RWPE1 (cell line): ENCODE measurements around the gene BCL2L13.

Source experiments
- CTCF ChIA-PET: fragments of 350-600 bp; sonication (Branson Sonifier 250); formaldehyde crosslinking; extraction: SDS; loops from one replicate; lab custom pipeline; 2021; lab: Yijun Ruan, JAX
- POLR2A ChIA-PET: fragments of 400-600 bp; formaldehyde crosslinking; extraction: SDS; loops from one replicate; lab custom pipeline; 2020; ENCODE audit warnings: antibody characterized with exemption; ENCODE audit not compliant: low non-redundant PET; lab: Yijun Ruan, JAX
- DNase-seq: peaks from one replicate; pipeline ENCODE4 v3.0.0; 2012; ENCODE audit warnings: low spot score
- H3K27ac ChIP-seq: fragments of 450-650 bp; 2 replicates; pipeline ENCODE4 v1.5.1; 2017
- CTCF ChIP-seq: fragments of 450-650 bp; conservative IDR thresholded peaks from 2 replicates; pipeline ENCODE4 v1.5.1; 2017; ENCODE audit warnings: low read depth, mild to moderate bottlenecking

The BCL2L13 gene

GRCh38 chr22:17706947-17707346 lies 68.4 kb downstream of the BCL2L13 start:
- CTCF ChIA-PET = interaction anchor here (0.6 kb wide), 1 partner anchor 190 kb away, joined by 3 read pairs; no protein-coding TSS in a partner anchor

GRCh38 chr22:17707526-17707925 lies 69.0 kb downstream of the BCL2L13 start:
- H3K27ac ChIP-seq = no peak overlapping the region
- CTCF ChIA-PET = interaction anchor here (0.6 kb wide), 1 partner anchor 191 kb away, joined by 3 read pairs; no protein-coding TSS in a partner anchor
- no peak for DNase-seq
- TF ChIP-seq CTCF = no peak
- POLR2A ChIA-PET = no interaction called here

More at GRCh38 chr22:17706947-17707346, 68.4 kb downstream of the BCL2L13 start:
- no peak overlapping the region for H3K27ac ChIP-seq
- DNase-seq = no peak
- TF ChIP-seq CTCF = no peak
- POLR2A ChIA-PET = no interaction called here

GRCh38 chr22:17710023-17710422 lies 71.5 kb downstream of the BCL2L13 start:
- H3K27ac ChIP-seq = no peak overlapping the region
- DNase-seq = no peak
- TF ChIP-seq CTCF = no peak
- ChIA-PET POLR2A (no interaction called here), CTCF (interaction anchor here (0.6 kb wide), 1 partner anchor 32 kb away, joined by 3 read pairs; no protein-coding TSS in a partner anchor)

- POLR2A ChIA-PET = no interaction called here
- CTCF ChIA-PET = no interaction called here
- no peak overlapping the region for H3K27ac ChIP-seq
- TF ChIP-seq CTCF = no peak
- no peak for DNase-seq
These were observed 73.9 kb downstream of the BCL2L13 start for GRCh38 chr22:17712441-17712840.

DNA sequence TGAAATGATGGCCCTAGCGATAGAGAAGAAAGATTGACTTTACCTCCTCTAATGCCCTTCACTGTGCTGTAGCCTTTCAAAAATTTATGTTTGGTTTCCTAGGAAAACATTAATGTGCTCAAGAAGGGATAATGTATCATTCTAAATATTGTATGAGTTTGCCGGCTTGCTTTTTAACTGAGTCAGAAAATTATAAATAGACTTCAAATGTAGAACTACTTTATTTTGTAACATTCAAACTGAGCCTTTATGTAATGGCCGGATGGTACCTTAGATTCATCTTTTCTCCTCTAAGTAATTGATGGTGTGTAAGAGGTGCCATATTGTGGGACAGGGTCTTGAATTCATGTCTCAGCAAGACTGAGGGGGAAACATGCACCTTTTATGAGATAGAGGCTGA lies 78.0 kb downstream of the BCL2L13 start:
- no peak for TF ChIP-seq CTCF
- no peak overlapping the region for H3K27ac ChIP-seq
- POLR2A ChIA-PET = no interaction called here
- DNase-seq = no peak
- CTCF ChIA-PET = no interaction called here

DNA sequence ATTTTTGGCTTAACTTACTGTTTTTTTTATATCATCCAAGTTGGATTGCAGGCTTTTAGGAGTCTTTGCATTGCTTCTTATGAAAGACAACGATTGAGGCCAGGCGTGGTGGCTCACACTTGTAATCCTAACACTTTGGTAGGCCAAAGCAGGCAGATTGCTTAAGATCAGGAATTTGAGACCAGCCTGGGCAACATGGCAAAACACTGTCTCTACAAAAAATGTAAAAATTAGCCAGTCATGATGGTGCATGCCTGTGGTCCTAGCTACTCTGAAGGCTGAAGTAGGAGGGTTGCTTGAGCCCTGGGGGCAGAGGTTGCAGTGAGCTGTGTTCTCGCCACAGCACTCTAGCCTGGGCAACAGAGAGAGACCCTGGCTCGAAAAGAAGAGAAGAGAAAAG lies 79.2 kb downstream of the BCL2L13 start:
- CTCF ChIA-PET = no interaction called here
- 0 out of 2 replicates have a peak overlapping the region, but pooled peaks have one; percentile 36 for H3K27ac ChIP-seq
- DNase-seq = no peak
- no peak for TF ChIP-seq CTCF
- POLR2A ChIA-PET = no interaction called here
